ENCODE measurements around the gene AATF.
"Not testable (repeated sequence)": the region's sequence is repeated elsewhere in the genome, so short reads cannot be mapped to it uniquely, and the experiment has no call there.

Gene AATF

DNA sequence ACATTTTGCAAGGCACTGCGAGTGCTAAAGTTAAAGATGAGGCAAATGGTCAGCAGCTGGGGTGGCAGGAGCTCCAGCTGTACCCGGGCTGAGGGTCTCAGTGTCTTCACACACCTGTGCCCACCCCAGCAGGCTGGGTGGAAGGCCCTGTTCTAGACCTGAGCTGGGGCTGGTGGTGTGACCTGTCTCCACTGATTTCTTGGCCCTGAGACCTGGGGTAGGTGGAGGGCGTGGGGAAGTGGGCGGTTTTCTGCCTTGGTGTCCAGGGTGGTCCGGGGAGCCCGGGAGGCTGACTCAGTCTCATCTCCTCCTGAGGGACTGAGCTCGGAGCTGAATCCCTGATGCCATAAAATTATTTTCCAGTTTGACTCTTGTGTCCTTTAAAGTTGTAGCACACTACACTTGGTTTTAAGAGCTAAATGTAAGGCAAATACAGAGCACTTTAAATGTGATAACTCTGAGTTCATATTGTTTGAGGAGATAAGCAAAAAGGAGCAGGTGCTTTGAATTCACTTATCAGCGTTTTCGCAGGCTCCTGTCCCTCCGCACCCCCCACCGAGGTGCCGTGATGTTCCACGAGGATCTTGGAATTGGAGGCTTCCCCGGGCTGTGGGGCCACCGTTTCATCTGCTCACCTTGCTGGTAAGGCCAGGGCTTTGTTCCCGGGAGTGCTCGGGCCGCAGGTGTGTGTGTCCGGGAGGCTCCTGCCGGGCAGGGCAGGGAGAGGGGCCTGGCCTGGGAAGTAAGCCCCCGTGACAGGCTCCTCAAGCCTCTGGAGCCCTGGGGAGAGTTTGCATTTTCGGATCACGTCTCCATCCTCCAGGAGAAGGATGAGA lies 117.0 kb downstream of the AATF start:
- no peak for DNase-seq (ENCODE audit: low read depth)
- no peak overlapping the region for H3K4me3 ChIP-seq (ENCODE audit: low read depth, low read length)
- TF ChIP-seq MYC (IDR thresholded peaks at IDR 0.05; ENCODE audit: low read depth, low read length) (no peak), POLR2A (IDR thresholded peaks at IDR 0.05; ENCODE audit: extremely low read depth, insufficient read length) (no peak)
- TF ChIP-seq, protein P1, sequence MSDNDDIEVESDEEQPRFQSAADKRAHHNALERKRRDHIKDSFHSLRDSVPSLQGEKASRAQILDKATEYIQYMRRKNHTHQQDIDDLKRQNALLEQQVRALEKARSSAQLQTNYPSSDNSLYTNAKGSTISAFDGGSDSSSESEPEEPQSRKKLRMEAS (IDR thresholded peaks at IDR 0.05; ENCODE audit: low read depth, low read length): no peak
- TF ChIP-seq, protein P2, sequence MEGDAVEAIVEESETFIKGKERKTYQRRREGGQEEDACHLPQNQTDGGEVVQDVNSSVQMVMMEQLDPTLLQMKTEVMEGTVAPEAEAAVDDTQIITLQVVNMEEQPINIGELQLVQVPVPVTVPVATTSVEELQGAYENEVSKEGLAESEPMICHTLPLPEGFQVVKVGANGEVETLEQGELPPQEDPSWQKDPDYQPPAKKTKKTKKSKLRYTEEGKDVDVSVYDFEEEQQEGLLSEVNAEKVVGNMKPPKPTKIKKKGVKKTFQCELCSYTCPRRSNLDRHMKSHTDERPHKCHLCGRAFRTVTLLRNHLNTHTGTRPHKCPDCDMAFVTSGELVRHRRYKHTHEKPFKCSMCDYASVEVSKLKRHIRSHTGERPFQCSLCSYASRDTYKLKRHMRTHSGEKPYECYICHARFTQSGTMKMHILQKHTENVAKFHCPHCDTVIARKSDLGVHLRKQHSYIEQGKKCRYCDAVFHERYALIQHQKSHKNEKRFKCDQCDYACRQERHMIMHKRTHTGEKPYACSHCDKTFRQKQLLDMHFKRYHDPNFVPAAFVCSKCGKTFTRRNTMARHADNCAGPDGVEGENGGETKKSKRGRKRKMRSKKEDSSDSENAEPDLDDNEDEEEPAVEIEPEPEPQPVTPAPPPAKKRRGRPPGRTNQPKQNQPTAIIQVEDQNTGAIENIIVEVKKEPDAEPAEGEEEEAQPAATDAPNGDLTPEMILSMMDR (IDR thresholded peaks at IDR 0.05; ENCODE audit: low read depth, low read length): no peak

DNA sequence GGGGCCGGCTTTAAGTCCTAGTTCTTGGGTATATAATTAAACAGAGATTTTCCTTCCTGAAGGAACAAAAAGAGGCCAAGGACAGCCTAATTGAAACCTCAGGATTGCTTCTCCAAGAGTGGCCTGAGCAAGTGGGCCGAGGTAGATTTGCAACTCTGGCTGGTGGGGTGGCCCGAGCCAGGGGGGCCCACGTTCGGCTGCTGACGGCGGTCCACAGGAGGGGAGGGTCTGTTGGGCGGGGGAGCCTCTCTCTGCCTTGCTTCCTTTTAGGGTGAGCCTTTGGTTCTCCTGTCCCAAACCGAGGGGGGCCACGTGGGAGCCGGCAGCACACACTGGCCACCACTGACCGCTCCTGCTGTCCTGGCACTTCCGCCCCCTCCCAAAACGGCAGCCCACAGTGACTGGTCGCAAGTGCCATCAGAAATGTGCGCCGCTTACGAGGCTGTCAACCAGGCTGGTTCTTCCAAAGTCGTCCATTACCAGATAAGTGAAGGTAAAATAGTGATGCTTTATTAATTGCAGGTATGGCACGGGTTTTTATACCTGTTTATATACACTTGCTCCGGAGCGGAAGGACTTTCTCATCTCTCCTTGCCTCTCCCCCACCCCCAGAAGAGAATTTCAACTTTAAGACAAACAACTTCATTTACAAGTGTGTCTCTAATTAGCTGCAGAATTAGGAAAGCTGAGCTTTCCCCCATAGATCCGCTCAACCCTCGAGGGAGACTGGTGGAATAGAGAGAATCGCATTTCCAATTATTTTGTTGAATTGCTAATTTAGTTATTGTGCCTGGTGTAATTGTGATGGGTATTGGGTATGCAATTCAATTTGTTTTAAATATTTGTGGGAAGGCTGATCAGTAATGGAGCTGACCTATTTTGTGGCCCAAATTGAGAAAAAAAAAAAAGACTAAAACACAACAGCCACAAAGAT lies 117.8 kb downstream of the AATF start:
- TF ChIP-seq, protein P2 (IDR thresholded peaks at IDR 0.05; ENCODE audit: low read depth, low read length): no peak
- TF ChIP-seq POLR2A (IDR thresholded peaks at IDR 0.05; ENCODE audit: extremely low read depth, insufficient read length) (no peak), MYC (IDR thresholded peaks at IDR 0.05; ENCODE audit: low read depth, low read length) (no peak)
- TF ChIP-seq, protein P1 (IDR thresholded peaks at IDR 0.05; ENCODE audit: low read depth, low read length): no peak
- no peak overlapping the region for H3K4me3 ChIP-seq (ENCODE audit: low read depth, low read length)
- no peak for DNase-seq (ENCODE audit: low read depth)

DNA sequence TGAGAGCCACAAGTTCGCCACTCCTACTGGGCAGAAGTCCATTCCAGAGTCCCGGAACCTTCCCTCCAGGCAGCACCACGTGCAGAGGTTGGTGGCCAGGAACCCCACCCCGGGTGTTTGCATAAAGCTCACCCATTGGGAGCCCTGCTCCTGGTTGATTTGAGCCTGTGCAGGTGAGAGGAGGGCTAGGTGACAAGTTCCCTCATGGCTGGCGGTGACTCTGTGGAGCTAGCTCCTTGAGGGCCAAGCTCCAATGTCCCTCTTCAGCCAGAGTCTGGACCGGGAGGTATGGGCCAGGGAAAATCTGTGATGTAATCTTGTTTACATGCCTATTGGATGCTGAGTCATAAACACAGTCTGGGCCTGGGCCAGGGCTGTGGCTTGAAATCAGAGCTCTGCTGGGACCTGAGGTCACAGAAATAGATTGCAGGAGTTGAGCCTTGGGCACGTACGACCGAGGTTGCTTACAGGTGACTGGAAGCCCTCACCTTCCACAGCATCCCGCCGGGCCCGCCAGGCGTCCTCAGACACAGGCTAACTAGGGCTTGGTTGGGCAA lies 118.9 kb downstream of the AATF start:
- H3K4me3 ChIP-seq (ENCODE audit: low read depth, low read length): no peak overlapping the region
- DNase-seq (ENCODE audit: low read depth): no peak
- TF ChIP-seq MYC (IDR thresholded peaks at IDR 0.05; ENCODE audit: low read depth, low read length) (no peak), POLR2A (IDR thresholded peaks at IDR 0.05; ENCODE audit: extremely low read depth, insufficient read length) (no peak)
- TF ChIP-seq, protein P1 (IDR thresholded peaks at IDR 0.05; ENCODE audit: low read depth, low read length): no peak
- TF ChIP-seq, protein P2 (IDR thresholded peaks at IDR 0.05; ENCODE audit: low read depth, low read length): no peak

DNA sequence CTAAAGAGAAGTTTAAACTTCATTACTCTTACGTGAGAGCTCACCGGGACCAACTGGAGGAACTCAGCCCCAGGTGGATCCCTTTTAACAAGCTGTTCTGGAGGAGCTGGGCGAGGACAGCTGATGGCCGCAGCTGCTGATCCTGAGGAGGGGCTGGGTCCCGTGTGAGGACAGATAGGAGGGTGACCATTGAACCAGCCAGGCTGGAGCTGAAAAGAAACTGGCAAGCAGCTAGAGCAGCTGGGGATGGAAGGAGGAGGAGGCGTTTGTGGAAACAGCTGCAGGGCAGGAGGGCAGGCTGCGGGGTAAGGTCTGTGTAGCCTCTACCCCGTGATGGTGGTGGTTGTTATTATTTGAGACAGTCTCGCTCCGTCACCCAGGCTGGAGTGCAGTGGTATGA lies 119.5 kb downstream of the AATF start:
- no peak for DNase-seq (ENCODE audit: low read depth)
- TF ChIP-seq POLR2A (IDR thresholded peaks at IDR 0.05; ENCODE audit: extremely low read depth, insufficient read length): no peak
- TF ChIP-seq, protein P2 (IDR thresholded peaks at IDR 0.05; ENCODE audit: low read depth, low read length): no peak
- TF ChIP-seq, protein P1 (IDR thresholded peaks at IDR 0.05; ENCODE audit: low read depth, low read length): no peak
- no peak for TF ChIP-seq MYC (IDR thresholded peaks at IDR 0.05; ENCODE audit: low read depth, low read length)
- no peak overlapping the region for H3K4me3 ChIP-seq (ENCODE audit: low read depth, low read length)

DNA sequence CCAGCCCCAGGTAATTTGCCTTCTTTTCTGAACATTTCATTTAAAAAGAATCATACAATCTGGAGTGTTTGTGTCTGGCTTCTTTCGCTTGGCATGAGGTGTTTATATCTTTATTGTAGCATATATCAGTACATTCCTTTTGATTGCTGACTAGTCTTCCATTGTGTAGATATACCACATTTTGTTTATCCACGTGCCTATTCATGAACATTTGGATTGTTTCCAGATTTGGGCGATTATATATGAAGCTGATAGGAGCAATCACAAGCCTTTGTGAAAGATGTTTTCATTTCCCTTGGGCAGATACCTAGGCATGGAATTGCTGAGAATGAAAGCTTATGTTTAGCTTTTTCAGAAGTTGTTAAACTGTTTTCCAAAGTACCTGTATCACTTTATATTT lies 120.3 kb downstream of the AATF start:
- H3K4me3 ChIP-seq (ENCODE audit: low read depth, low read length): no peak overlapping the region
- DNase-seq (ENCODE audit: low read depth): no peak
- TF ChIP-seq, protein P1 (IDR thresholded peaks at IDR 0.05; ENCODE audit: low read depth, low read length): no peak
- TF ChIP-seq, protein P2 (IDR thresholded peaks at IDR 0.05; ENCODE audit: low read depth, low read length): no peak
- TF ChIP-seq MYC (IDR thresholded peaks at IDR 0.05; ENCODE audit: low read depth, low read length) (no peak), POLR2A (IDR thresholded peaks at IDR 0.05; ENCODE audit: extremely low read depth, insufficient read length) (no peak)

DNA sequence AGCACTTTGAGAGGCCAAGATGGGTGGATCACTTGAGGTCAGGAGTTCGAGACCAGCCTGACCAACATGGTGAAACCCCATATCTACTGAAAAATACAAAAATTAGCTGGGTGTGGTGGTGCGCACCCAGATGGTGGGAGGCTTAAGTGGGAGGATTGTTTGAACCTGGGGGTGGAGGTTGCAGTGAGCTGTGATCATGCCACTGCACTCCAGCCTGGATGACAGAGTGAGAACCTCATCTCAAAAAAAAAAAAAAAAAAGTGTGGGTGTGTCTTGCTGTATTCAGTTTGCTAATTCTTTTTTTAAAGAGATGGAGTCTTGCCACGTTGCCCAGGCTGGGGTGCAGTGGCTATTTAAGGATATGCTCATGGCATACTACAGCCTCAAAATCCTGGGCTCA lies 124.7 kb downstream of the AATF start:
- not testable (repeated sequence) for DNase-seq (ENCODE audit: low read depth); H3K4me3 ChIP-seq (ENCODE audit: low read depth, low read length)

Data from NB4 (cell line).